Measurements from ENCODE around the gene FOXN1. TPM values are rescaled to one million over a fixed set of nuclear protein-coding genes. Genes with fewer than 3 reads are reported as not detected.

The FOXN1 gene
- total and polyA plus RNA-seq, 2 experiments from 2014 or later, result 0.06 TPM; not detected in 1

- Histone ChIP-seq H3K9me3 (ENCODE audit: low read depth) (no peaks in the 10 kb centered on the region), H3K4me1 (ENCODE audit: low read depth) (no peaks in the 10 kb centered on the region), H3K27ac (no peak overlapping the region), H3K4me3 (no peak overlapping the region), H3K27me3 (no peaks in the 10 kb centered on the region), H3K36me3 (no peaks in the 10 kb centered on the region)
- no peak for DNase-seq (ENCODE audit: low read depth in 1 of 2, low spot score in 1 of 2)
- no peak for TF ChIP-seq CTCF (IDR thresholded peaks at IDR 0.05; ENCODE audit: low read depth, low read length)
Measured at GRCh38 chr17:28536532-28537218, 30.5 kb downstream of the FOXN1 start.

- no peaks in the 10 kb centered on the region for H3K4me1 ChIP-seq (ENCODE audit: low read depth)
- no peaks in the 10 kb centered on the region for H3K9me3 ChIP-seq (ENCODE audit: low read depth)
- H3K27ac ChIP-seq, result no peak overlapping the region
- no peaks in the 10 kb centered on the region for H3K36me3 ChIP-seq
- no peak for TF ChIP-seq CTCF (IDR thresholded peaks at IDR 0.05; ENCODE audit: low read depth, low read length)
- H3K4me3 ChIP-seq, result no peak overlapping the region
- no peaks in the 10 kb centered on the region for H3K27me3 ChIP-seq
- DNase-seq (ENCODE audit: low read depth in 1 of 2, low spot score in 1 of 2), result no peak
Measured at GRCh38 chr17:28537219-28537610, 31.1 kb downstream of the FOXN1 start.

DNA sequence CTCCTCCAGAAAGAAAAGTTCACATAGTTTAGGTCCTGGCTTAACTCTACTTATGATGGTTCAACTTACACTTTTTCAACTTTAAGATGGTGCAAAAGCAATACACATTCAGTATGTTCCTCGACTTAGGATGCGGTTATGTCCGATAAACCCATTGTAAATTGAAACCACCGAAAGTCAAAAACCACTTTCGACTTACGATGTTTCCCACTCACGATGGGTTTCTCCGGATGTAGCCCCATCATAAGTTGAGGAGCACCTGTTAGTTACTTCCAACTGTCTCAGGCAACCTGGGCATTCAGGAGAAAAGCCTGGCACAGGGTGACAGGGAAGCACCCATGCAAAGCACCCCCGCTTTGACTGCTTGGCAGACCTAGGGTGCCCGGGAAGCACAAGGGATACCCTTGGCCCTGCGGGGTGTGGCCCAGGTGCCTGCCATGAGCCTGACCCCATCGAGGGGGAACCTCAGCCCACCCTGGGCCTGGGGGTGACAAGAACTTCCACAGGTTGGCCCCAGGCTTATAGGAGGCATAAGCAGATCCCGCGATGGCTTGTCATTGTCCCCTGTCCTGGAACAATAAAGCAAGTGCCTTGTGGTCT is 32.2 kb downstream of the FOXN1 start:
- no peak overlapping the region for H3K4me3 ChIP-seq
- H3K4me1 ChIP-seq (ENCODE audit: low read depth), result no peaks in the 10 kb centered on the region
- no peak for TF ChIP-seq CTCF (IDR thresholded peaks at IDR 0.05; ENCODE audit: low read depth, low read length)
- no peaks in the 10 kb centered on the region for H3K27me3 ChIP-seq
- no peaks in the 10 kb centered on the region for H3K36me3 ChIP-seq
- no peaks in the 10 kb centered on the region for H3K9me3 ChIP-seq (ENCODE audit: low read depth)
- no peak for DNase-seq (ENCODE audit: low read depth in 1 of 2, low spot score in 1 of 2)
- no peak overlapping the region for H3K27ac ChIP-seq

DNA sequence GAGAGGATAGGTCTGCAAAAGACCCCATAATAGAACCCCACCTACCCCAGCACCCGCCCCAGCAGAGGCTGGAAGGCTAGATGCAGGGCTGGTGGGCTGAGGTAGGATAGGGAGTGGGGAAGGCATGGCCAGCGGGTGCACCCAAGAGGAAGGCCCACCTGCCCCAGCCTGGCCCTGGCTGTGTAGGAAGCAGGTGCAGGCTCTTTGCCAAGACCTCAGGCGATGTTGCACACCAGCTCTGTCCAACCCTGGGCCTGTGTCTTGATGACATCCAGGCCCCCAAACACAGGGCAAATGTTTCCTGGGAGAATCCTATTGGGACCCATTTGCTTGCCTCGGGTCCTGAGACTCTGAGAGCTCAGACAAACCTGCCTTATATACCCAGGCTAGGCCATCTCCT is 34.1 kb downstream of the FOXN1 start:
- Histone ChIP-seq H3K36me3 (no peaks in the 10 kb centered on the region), H3K9me3 (ENCODE audit: low read depth) (no peaks in the 10 kb centered on the region), H3K27me3 (no peaks in the 10 kb centered on the region), H3K27ac (no peak overlapping the region), H3K4me3 (no peak overlapping the region), H3K4me1 (ENCODE audit: low read depth) (no peaks in the 10 kb centered on the region)
- TF ChIP-seq CTCF (IDR thresholded peaks at IDR 0.05; ENCODE audit: low read depth, low read length), result no peak
- DNase-seq (ENCODE audit: low read depth in 1 of 2, low spot score in 1 of 2), result no peak

DNA sequence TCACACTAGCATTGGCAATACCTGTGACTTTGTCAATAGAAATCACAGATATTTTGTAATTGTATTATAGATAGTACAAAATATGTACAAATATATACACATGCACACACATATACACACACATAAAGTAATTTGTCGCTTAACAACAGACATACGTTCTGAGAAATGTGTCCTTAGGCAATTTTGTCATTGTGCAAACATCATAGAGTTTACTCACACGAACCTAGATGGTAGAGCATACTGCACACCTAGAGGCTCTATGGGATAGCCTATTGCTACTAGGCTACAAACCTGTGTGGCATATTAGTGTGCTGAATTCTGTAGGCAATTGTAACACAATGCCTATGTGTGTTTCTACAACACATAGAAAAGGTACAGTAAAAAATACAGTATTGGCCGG is 35.3 kb downstream of the FOXN1 start:
- Histone ChIP-seq H3K27me3 (no peaks in the 10 kb centered on the region), H3K9me3 (ENCODE audit: low read depth) (no peaks in the 10 kb centered on the region), H3K36me3 (peaks cover 2% of the 10 kb centered on the region), H3K4me1 (ENCODE audit: low read depth) (no peaks in the 10 kb centered on the region), H3K4me3 (no peak overlapping the region), H3K27ac (no peak overlapping the region)
- no peak for TF ChIP-seq CTCF (IDR thresholded peaks at IDR 0.05; ENCODE audit: low read depth, low read length)
- no peak for DNase-seq (ENCODE audit: low read depth in 1 of 2, low spot score in 1 of 2)

Measured in cardiac muscle cell (in vitro differentiated cells and primary cell).